DND-41 (cell line): ENCODE results near the gene CABP1.

Source experiments
- CTCF ChIP-seq: IDR thresholded peaks from 2 replicates; pipeline ENCODE4 v1.5.1; 2012; ENCODE audit warnings: borderline replicate concordance, low read length, moderate library complexity, mild to moderate bottlenecking; ENCODE audit not compliant: poor library complexity, severe bottlenecking; ENCODE audit errors: extremely low read depth
- EZH2 ChIP-seq: IDR thresholded peaks from 3 replicates; pipeline ENCODE4 v1.6.1; 2012; ENCODE audit warnings: borderline replicate concordance, low read depth, mild to moderate bottlenecking, moderate library complexity, low read length, inconsistent platforms; ENCODE audit not compliant: severe bottlenecking

- no peak for TF ChIP-seq CTCF
- no peak for TF ChIP-seq EZH2
Observed at GRCh38 chr12:120702637-120703036, 62.2 kb downstream of the CABP1 start.
